Endothelial cell of umbilical vein (primary cell): ENCODE results near the gene COMMD8. TPM values are rescaled to one million over a fixed set of nuclear protein-coding genes. Genes with fewer than 3 reads are reported as not detected.

Experiments
- BruUV-seq: library from RNA; stranded (reverse); fragments of 400-500 nt; replicated peaks from 2 replicates; lab custom pipeline; 2021; lab: Mats Ljungman, UMichigan
- CTCF ChIA-PET: fragments of 300-600, 350-600 bp; sonication (Branson Sonifier 250); formaldehyde crosslinking; loops from one replicate; lab custom pipeline; 2021; ENCODE audit warnings: antibody characterized with exemption, inconsistent platforms; lab: Charles Lee
- POLR2A ChIA-PET: fragments of 300-600, 350-600 bp; sonication (Branson Sonifier 250); formaldehyde crosslinking; loops from one replicate; lab custom pipeline; 2021; ENCODE audit warnings: antibody characterized with exemption, inconsistent platforms; lab: Charles Lee
- DNase-seq: peaks from one replicate; pipeline ENCODE4 v3.0.0-alpha.2; 2011; ENCODE audit warnings: low read depth, low spot score
- FAIRE-seq: peaks from 2 replicates; lab custom pipeline; 2011; peaks lifted over from hg19 to GRCh38; lab: Jason Lieb, UNC
- H2AFZ ChIP-seq: 2 replicates; pipeline ENCODE4 v1.6.0; 2012; ENCODE audit warnings: low read depth, low read length, control low read depth, inconsistent platforms
- H3K27ac ChIP-seq: 2 replicates; pipeline ENCODE4 v1.5.1; 2011; ENCODE audit warnings: low read depth, mild to moderate bottlenecking, control low read depth, low read length, moderate library complexity; ENCODE audit not compliant: insufficient read depth
- H3K27me3 ChIP-seq, 2 experiments: 2 replicates each; pipeline versions ENCODE4 v1.6.0 to v1.6.1; 2011; ENCODE audit warnings: low read length in 2 of 2, mixed read lengths in 1 of 2; ENCODE audit not compliant: control insufficient read depth in 2 of 2, insufficient read depth in 2 of 2
- H3K36me3 ChIP-seq, 2 experiments: 2 replicates in 1 of 2; 3 replicates in 1 of 2; pipeline ENCODE4 v1.5.1; 2011; ENCODE audit warnings: low read length in 2 of 2, mild to moderate bottlenecking in 1 of 2, moderate library complexity in 1 of 2; ENCODE audit not compliant: control insufficient read depth in 2 of 2, insufficient read depth in 2 of 2; ENCODE audit errors: extremely low read depth in 1 of 2
- H3K4me1 ChIP-seq: 3 replicates; pipeline ENCODE4 v1.5.1; 2011; ENCODE audit warnings: mild to moderate bottlenecking, low read length; ENCODE audit not compliant: control insufficient read depth, insufficient read depth; ENCODE audit errors: extremely low read depth
- H3K4me2 ChIP-seq: 2 replicates; pipeline ENCODE4 v1.6.1; 2011; ENCODE audit warnings: low read length, control low read depth, mixed read lengths; ENCODE audit not compliant: insufficient read depth
- H3K4me3 ChIP-seq, 3 experiments: fragments of 200-600 bp in 1 of 3; sonication (generic), shearing (Covaris generic) in 1 of 3; replicated peaks in 1 of 3; 2 replicates each; pipeline ENCODE4 v1.5.1; 2011 to 2016; ENCODE audit warnings: control low read depth in 3 of 3, low read length in 3 of 3, mild to moderate bottlenecking in 2 of 3, inconsistent platforms in 1 of 3, low read depth in 1 of 3, moderate library complexity in 1 of 3; ENCODE audit not compliant: insufficient read depth in 1 of 3
- H3K79me2 ChIP-seq: 2 replicates; pipeline ENCODE4 v1.6.0; 2012; ENCODE audit warnings: low read length, inconsistent platforms; ENCODE audit not compliant: control insufficient read depth, insufficient read depth
- H3K9ac ChIP-seq: replicated peaks from 2 replicates; pipeline ENCODE3; 2011; ENCODE audit warnings: low read length, control low read depth; ENCODE audit not compliant: insufficient read depth; ENCODE audit errors: extremely low read depth
- H3K9me1 ChIP-seq: replicated peaks from 3 replicates; pipeline ENCODE4 v1.6.0; 2011; ENCODE audit warnings: mild to moderate bottlenecking, low read length; ENCODE audit not compliant: control insufficient read depth, insufficient read depth; ENCODE audit errors: extremely low read depth
- H3K9me3 ChIP-seq: replicated peaks from 2 replicates; pipeline ENCODE4 v1.5.1; 2012; ENCODE audit warnings: low read length, inconsistent platforms; ENCODE audit not compliant: control insufficient read depth, insufficient read depth
- H4K20me1 ChIP-seq: replicated peaks from 2 replicates; pipeline ENCODE3; 2011; ENCODE audit warnings: mild to moderate bottlenecking, low read length; ENCODE audit not compliant: control insufficient read depth, insufficient read depth; ENCODE audit errors: extremely low read depth
- CTCF ChIP-seq, 2 donors: IDR thresholded peaks; 1 replicate in 1 of 2; 2 replicates in 1 of 2; pipeline ENCODE4 v1.5.1; 2011; ENCODE audit warnings: low read length in 2 of 2, mild to moderate bottlenecking in 2 of 2, moderate library complexity in 2 of 2, control low read depth in 1 of 2, inconsistent platforms in 1 of 2, low read depth in 1 of 2; ENCODE audit not compliant: insufficient read depth in 1 of 2; ENCODE audit errors: extremely low read depth in 1 of 2
- EZH2 ChIP-seq: IDR thresholded peaks from 2 replicates; pipeline ENCODE4 v1.6.1; 2012; ENCODE audit warnings: borderline replicate concordance, low read depth, mild to moderate bottlenecking, moderate library complexity, low read length, inconsistent platforms; ENCODE audit not compliant: severe bottlenecking
- FOS ChIP-seq: IDR thresholded peaks from 2 replicates; pipeline ENCODE4 v1.6.1; 2011; ENCODE audit warnings: mild to moderate bottlenecking, low read length, moderate library complexity, borderline replicate concordance; ENCODE audit not compliant: insufficient read depth
- GATA2 ChIP-seq: IDR thresholded peaks from 2 replicates; pipeline ENCODE4 v1.7.0; 2011; ENCODE audit warnings: low read depth, mild to moderate bottlenecking, moderate library complexity, mixed read lengths, low read length; ENCODE audit not compliant: insufficient read length, insufficient read depth
- JUN ChIP-seq: IDR thresholded peaks from 2 replicates; pipeline ENCODE4 v1.6.1; 2011; ENCODE audit warnings: borderline replicate concordance, low read depth; ENCODE audit not compliant: insufficient read length, insufficient read depth
- MAX ChIP-seq: IDR thresholded peaks from 2 replicates; pipeline ENCODE4 v1.6.1; 2011; ENCODE audit not compliant: insufficient read depth, insufficient read length
- MYC ChIP-seq: IDR thresholded peaks from one replicate; pipeline ENCODE4 v1.6.1; 2011; ENCODE audit warnings: mild to moderate bottlenecking, low read depth, low read length
- POLR2A ChIP-seq: IDR thresholded peaks from 2 replicates; pipeline ENCODE4 v1.6.1; 2012; ENCODE audit warnings: low read depth, mild to moderate bottlenecking, control low read depth, low read length
- POLR2AphosphoS5 ChIP-seq: IDR thresholded peaks from 2 replicates; pipeline ENCODE4 v1.6.1; 2012; ENCODE audit warnings: low read depth, mild to moderate bottlenecking, control low read depth, low read length, moderate library complexity; ENCODE audit not compliant: insufficient read depth
- dilution Hi-C: fragments of 300-500 bp; cut with MboI; formaldehyde crosslinking; loops from one replicate; pipeline ENCODE4 v1.15.0; 2019; ENCODE audit warnings: low sequenced_read_pairs; ENCODE audit not compliant: extremely low pct_ligation_motif_present
- intact Hi-C: fragments of 100-400 bp; cut with micrococcal nuclease; formaldehyde crosslinking; loops from one replicate; pipeline ENCODE4 v1.10.0; 2022
- polyA plus RNA-seq, 4 experiments: library from polyadenylated mRNA; depleted of rRNA in 3 of 4; stranded (reverse) in 3 of 4; unstranded in 1 of 4; fragments of >200 nt; gene quantifications; 2 replicates each; pipeline versions ENCODE4 v1.2.1 to v1.2.3, GENCODE V29; 2011 to 2012; ENCODE audit warnings: missing spikeins in 1 of 4
- total RNA-seq: library from RNA; stranded (reverse); gene quantifications from 2 replicates; pipeline ENCODE4 v1.2.3, GENCODE V29; 2021

Gene COMMD8
- total and polyA plus RNA-seq, 2 donors (not counting 3 experiments of a cell fraction or from before 2014, with no cell fraction given): 4.9 to 22.3 TPM

DNA sequence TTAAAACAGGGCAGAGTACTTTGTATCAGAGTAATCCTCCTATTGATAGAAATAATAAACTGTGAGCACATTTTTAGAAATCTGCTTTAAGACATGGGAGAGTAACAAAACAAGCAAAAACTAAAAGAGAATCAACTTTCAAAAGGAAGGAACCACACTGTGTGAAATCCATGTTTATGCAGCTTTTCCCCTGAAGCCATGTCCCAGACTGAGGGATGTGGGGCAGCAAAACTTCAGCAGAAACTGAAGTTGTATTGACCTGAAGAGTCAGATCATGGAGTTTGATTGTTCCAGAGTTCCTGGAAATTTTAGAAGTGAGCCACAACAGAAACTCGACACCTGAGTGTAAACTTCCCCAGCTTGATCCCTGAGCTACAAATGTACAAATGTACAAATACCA lies 53.2 kb downstream of the COMMD8 start:
- FAIRE-seq: no peak
- POLR2A ChIA-PET: no interaction called here
- Histone ChIP-seq H3K4me1 (no peaks in the 10 kb centered on the region), H4K20me1 (no peaks in the 10 kb centered on the region), H3K9me3 (no peaks in the 10 kb centered on the region), H3K27ac (no peak overlapping the region), H3K27me3 (peaks cover 7 to 10% of the 10 kb centered on the region in 2 experiments), H3K9me1 (no peaks in the 10 kb centered on the region), H3K4me2 (no peak overlapping the region), H3K79me2 (no peaks in the 10 kb centered on the region), H2AFZ (no peak overlapping the region), H3K4me3 (no peak overlapping the region), H3K9ac (no peak overlapping the region), H3K36me3 (no peaks in the 10 kb centered on the region)
- no peak for DNase-seq
- dilution Hi-C loops (no loop called here), intact Hi-C loops (no loop called here)
- BruUV-seq: no TSS peak
- TF ChIP-seq POLR2A (no peak), FOS (no peak), EZH2 (no peak), JUN (no peak), GATA2 (no peak), MYC (no peak), POLR2AphosphoS5 (no peak), CTCF (IDR thresholded peaks at IDR 0.05; ENCODE audit: extremely low read depth in 1 of 2, insufficient read depth in 1 of 2, low read depth in 1 of 2, low read length in 2 of 2) (no peak), MAX (no peak)
- CTCF ChIA-PET: interaction anchor here (0.8 kb wide), 1 partner anchor 11 kb away, joined by 3 read pairs; no protein-coding TSS in a partner anchor
